ENCODE measurements around the gene ZDHHC19. TPM values are rescaled to one million over a fixed set of nuclear protein-coding genes. Genes with fewer than 3 reads are reported as not detected.

The ZDHHC19 gene
- total and polyA plus RNA-seq, 2 experiments from 2014 or later: 1.3 to 15.7 TPM

- Histone ChIP-seq H3K36me3 (ENCODE audit: insufficient read depth) (no peaks in the 10 kb centered on the region), H4K20me1 (replicated peaks; ENCODE audit: insufficient read depth) (no peaks in the 10 kb centered on the region), H3K79me2 (replicated peaks; ENCODE audit: insufficient read depth) (no peaks in the 10 kb centered on the region), H2AFZ (peak overlapping the region; percentile 85), H3K4me1 (ENCODE audit: insufficient read depth) (no peaks in the 10 kb centered on the region), H3K4me2 (no peak overlapping the region), H3K27me3 (ENCODE audit: insufficient read depth) (no peaks in the 10 kb centered on the region), H3K9me2 (ENCODE audit: insufficient read depth) (no peaks in the 10 kb centered on the region), H3K4me3 (no peak overlapping the region), H3F3A (replicated peaks; ENCODE audit: low read depth) (no peaks in the 10 kb centered on the region), H3K27ac (ENCODE audit: low read depth) (no peak overlapping the region)
- Mint-ChIP-seq H3K27ac (no peak overlapping the region), H3K36me3 (ENCODE audit: low read depth) (no peaks in the 10 kb centered on the region), H3K27me3 (ENCODE audit: insufficient read depth, low read depth, poor library complexity) (peaks cover 9% of the 10 kb centered on the region), H3K4me1 (peaks cover 8% of the 10 kb centered on the region), H3K9me3 (no peaks in the 10 kb centered on the region), H3K4me3 (no peak overlapping the region)
- no peak for TF ChIP-seq EZH2 (IDR thresholded peaks at IDR 0.05; ENCODE audit: low read depth, unreplicated experiment)
- no peak for TF ChIP-seq ZNF331 (CRISPR knock-in tag; IDR thresholded peaks at IDR 0.05; ENCODE audit: low read depth)
- TF ChIP-seq EZH2phosphoT487 (IDR thresholded peaks at IDR 0.05; ENCODE audit: unreplicated experiment): no peak
- TF ChIP-seq ZNF114 (CRISPR knock-in tag; IDR thresholded peaks at IDR 0.05): no peak
- no peak for TF ChIP-seq NANOG (IDR thresholded peaks at IDR 0.05; ENCODE audit: borderline replicate concordance)
- DNase-seq (ENCODE audit: low spot score) (no peak), ATAC-seq (peak; percentile 59)
These were observed 47.3 kb downstream of the ZDHHC19 start for GRCh38 chr3:196163666-196164493.

- no peaks in the 10 kb centered on the region for H3K36me3 Mint-ChIP-seq (ENCODE audit: low read depth)
- no peak for TF ChIP-seq EZH2phosphoT487 (IDR thresholded peaks at IDR 0.05; ENCODE audit: unreplicated experiment)
- no peak for TF ChIP-seq ETS1 (IDR thresholded peaks at IDR 0.05)
- no peak for TF ChIP-seq JUNB (IDR thresholded peaks at IDR 0.05; ENCODE audit: unreplicated experiment)
- no peak for TF ChIP-seq ZNF114 (CRISPR knock-in tag; IDR thresholded peaks at IDR 0.05)
- TF ChIP-seq, protein P1, sequence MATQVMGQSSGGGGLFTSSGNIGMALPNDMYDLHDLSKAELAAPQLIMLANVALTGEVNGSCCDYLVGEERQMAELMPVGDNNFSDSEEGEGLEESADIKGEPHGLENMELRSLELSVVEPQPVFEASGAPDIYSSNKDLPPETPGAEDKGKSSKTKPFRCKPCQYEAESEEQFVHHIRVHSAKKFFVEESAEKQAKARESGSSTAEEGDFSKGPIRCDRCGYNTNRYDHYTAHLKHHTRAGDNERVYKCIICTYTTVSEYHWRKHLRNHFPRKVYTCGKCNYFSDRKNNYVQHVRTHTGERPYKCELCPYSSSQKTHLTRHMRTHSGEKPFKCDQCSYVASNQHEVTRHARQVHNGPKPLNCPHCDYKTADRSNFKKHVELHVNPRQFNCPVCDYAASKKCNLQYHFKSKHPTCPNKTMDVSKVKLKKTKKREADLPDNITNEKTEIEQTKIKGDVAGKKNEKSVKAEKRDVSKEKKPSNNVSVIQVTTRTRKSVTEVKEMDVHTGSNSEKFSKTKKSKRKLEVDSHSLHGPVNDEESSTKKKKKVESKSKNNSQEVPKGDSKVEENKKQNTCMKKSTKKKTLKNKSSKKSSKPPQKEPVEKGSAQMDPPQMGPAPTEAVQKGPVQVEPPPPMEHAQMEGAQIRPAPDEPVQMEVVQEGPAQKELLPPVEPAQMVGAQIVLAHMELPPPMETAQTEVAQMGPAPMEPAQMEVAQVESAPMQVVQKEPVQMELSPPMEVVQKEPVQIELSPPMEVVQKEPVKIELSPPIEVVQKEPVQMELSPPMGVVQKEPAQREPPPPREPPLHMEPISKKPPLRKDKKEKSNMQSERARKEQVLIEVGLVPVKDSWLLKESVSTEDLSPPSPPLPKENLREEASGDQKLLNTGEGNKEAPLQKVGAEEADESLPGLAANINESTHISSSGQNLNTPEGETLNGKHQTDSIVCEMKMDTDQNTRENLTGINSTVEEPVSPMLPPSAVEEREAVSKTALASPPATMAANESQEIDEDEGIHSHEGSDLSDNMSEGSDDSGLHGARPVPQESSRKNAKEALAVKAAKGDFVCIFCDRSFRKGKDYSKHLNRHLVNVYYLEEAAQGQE (IDR thresholded peaks at IDR 0.05; ENCODE audit: unreplicated experiment): no peak
- TF ChIP-seq POLR2AphosphoS5 (IDR thresholded peaks at IDR 0.05; ENCODE audit: low read depth): no peak
- TF ChIP-seq ZNF462 (CRISPR knock-in tag; IDR thresholded peaks at IDR 0.05): no peak
- TF ChIP-seq CREB1 (CRISPR knock-in tag; IDR thresholded peaks at IDR 0.05; ENCODE audit: low read depth): no peak
These were observed 48.0 kb downstream of the ZDHHC19 start for GRCh38 chr3:196163212-196163611.

More at GRCh38 chr3:196163212-196163611, 48.0 kb downstream of the ZDHHC19 start:
- H3K9me2 ChIP-seq (ENCODE audit: insufficient read depth): no peaks in the 10 kb centered on the region
- no peak overlapping the region for H3K4me3 ChIP-seq
- Mint-ChIP-seq H3K27me3 (ENCODE audit: insufficient read depth, low read depth, poor library complexity) (peaks cover 9% of the 10 kb centered on the region), H3K9me3 (no peaks in the 10 kb centered on the region), H3K27ac (no peak overlapping the region), H3K4me1 (peaks cover 8% of the 10 kb centered on the region), H3K4me3 (no peak overlapping the region)
- no peak overlapping the region for H3K4me2 ChIP-seq
- H3K79me2 ChIP-seq (replicated peaks; ENCODE audit: insufficient read depth): no peaks in the 10 kb centered on the region
- no peaks in the 10 kb centered on the region for H3K27me3 ChIP-seq (ENCODE audit: insufficient read depth)
- ATAC-seq (no peak), DNase-seq (ENCODE audit: low spot score) (no peak)
- H2AFZ ChIP-seq: peak overlapping the region; percentile 85; the same call in 1 of the 2 replicates
- no peaks in the 10 kb centered on the region for H3K4me1 ChIP-seq (ENCODE audit: insufficient read depth)
- H3K27ac ChIP-seq (ENCODE audit: low read depth): no peak overlapping the region
- H3F3A ChIP-seq (replicated peaks; ENCODE audit: low read depth): no peaks in the 10 kb centered on the region
- H3K36me3 ChIP-seq (ENCODE audit: insufficient read depth): no peaks in the 10 kb centered on the region
- no peaks in the 10 kb centered on the region for H4K20me1 ChIP-seq (replicated peaks; ENCODE audit: insufficient read depth)
